GM19043 (cell line): ENCODE results near the gene MED13.

Source experiments
- ATAC-seq: cut with Tn5 transposase; IDR thresholded peaks from one replicate; pipeline ENCODE4 v1.9.1; 2021; ENCODE audit warnings: low read depth; ENCODE audit not compliant: unreplicated experiment

The MED13 gene

GRCh38 chr17:62064791-62065563 lies at the start of gene MED13:
TSS of gene MED13 (minus strand) at chr17:62065278. CDS start at chr17:62065205, 73 bp downstream.
- ATAC-seq = peak; percentile 5

- ATAC-seq = no peak
These were observed 47.2 kb upstream of the MED13 start for GRCh38 chr17:62112229-62112628.

DNA sequence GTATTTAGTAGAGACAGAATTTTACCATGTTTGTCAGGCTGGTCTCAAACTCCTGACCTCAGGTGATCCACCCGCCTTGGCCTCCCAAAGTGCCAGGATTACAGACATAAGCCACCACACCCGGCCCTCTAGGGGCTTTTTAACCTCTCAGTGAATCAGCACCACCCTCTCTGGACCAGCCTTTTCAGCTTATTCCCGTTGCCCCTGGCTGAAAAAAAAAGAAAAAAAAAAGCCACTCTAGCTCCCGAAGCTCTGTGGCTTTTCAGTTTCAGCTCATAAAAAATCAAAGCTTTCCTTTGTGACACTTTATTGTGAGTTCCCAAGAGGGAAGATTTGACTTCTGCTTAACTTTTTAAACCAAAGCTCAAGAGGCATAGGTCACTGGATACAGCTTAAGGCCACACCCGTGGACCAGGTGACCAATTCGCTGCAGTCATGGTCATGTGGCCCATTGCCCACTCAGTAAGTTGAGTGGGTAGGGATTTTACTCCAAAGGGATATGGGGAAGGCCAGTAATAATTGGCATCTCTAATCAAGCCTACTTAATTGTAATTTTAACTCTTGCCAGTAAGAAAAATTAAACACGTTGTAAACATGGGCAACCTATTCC lies 46.6 kb upstream of the MED13 start:
- no peak for ATAC-seq

DNA sequence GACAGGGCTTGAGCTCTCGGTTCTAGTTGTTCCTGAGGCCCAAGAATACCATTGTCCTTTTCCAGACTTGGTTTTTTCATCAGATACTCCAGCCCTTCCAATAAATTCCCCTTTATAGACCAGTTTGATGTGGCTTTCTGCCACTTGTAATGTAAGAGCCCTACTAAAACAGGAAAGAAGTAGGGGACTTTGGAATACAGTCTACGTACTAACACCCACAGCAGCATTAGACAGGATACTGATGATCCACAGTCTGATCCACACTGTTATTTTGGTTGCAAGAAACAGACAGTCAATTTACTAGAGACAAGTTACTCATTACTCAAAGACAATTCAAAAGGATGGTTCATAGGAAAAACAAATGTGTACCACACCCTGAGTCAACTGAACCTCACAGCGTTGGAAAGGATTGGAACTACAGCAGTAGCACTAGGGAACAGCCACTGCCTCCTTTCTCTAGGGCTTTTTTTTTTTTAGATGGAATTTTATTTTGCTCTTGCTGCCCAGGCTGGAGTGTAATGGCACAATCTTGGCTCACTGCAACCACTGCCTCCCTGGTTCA lies 45.9 kb upstream of the MED13 start:
- no peak for ATAC-seq

GRCh38 chr17:62109924-62110323 lies 44.8 kb upstream of the MED13 start:
- no peak for ATAC-seq

DNA sequence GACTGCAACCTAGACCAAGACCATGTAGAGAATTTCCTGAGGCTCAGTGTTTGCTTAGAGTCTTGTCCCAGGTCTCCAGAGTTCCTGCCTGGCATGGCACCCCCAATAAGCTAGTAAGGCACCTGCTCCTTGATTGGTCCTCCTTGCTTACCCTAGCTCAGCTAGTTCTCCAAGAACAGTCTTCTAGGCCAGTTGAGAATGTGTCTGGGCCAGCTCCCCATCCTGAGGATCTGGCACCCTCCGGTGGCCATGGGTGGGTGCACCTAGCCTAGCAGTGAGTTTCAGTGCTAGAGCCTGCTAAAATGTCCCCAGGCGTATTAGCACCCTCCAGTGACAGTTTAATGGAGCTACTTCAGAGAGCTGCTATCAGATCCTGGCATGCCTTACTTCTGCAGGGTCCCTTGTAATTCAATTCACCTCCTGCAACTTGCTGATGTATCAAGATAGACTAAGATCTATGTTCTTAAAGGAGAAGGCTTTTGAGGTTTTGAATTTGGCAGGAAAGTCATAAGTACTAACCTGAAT lies 44.4 kb upstream of the MED13 start:
- peak; percentile 99 for ATAC-seq

GRCh38 chr17:62105861-62106260 lies 40.8 kb upstream of the MED13 start:
- no peak for ATAC-seq

GRCh38 chr17:62105357-62105756 lies 40.3 kb upstream of the MED13 start:
- no peak for ATAC-seq

- no peak for ATAC-seq
These were observed 36.4 kb upstream of the MED13 start for GRCh38 chr17:62101515-62101914.

DNA sequence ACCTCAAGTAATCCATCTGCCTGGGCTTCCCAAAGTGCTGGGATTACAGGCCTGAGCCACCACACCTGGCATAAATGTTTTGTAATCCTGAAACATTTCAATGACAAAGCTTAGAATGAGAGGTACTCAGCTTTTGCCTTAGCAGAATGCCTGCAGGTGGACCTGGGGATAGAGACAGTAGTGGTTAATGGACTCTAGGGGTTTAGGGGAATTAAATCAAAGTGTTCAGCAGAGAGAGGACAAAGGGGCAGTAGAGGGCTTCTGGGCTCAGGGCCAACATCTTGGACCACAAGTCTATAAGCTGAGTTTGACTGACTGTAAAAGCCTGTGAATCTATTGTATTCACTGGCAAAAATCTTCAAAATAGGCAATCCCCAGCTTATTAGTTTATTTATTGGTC lies 36.0 kb upstream of the MED13 start:
- no peak for ATAC-seq

DNA sequence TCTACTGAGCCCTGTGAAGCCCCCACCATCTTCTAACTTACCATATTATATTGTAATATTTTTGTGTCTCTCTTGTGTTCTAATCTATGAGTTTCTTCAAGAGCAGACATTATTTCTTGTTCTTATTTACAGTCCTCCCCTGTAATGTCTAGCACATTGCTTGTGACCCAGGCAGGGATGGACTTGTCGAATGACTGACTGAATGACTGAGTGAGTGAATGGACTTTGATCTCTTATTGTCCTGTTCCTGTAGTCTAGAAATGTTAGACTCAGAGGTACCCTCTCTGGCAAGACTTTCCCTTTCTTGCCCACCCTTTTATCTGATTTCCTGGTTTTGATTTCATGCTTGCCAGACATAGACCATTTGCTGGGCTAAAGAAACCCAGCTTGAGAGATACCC lies 35.0 kb upstream of the MED13 start:
- ATAC-seq = no peak

- no peak for ATAC-seq
These were observed 34.5 kb upstream of the MED13 start for GRCh38 chr17:62099532-62099931.

DNA sequence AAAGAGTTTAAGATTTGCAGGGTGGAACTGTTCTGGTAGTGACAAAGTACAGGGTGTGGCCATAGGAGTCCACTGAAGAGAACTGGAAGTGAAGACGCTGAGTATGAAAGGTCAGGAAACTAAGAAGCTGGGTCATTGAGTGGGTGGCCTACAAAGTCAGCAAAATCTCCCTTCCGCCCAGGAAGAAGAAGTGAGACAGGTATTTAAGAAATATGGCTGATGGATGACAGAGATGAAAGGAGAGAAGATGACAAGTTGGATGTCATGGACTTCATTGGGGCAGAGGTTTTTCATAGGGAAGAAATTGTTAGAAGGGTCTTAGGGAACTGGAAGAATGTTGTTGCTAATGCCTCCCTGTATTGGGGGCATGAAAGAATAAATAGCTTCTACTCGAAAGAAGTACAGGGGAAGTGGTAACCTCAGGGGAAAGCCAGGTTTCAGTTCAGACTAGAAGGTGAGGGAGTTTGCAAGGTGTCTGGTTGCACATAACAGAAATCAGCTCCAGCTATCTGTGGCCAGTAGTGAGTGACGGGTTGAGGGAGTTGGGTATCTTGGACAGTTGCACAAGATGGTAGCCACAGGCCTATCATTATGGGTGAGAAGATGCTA lies 33.6 kb upstream of the MED13 start:
- ATAC-seq = peak; percentile 91

GRCh38 chr17:62096401-62096670 lies 31.3 kb upstream of the MED13 start:
- ATAC-seq = no peak

DNA sequence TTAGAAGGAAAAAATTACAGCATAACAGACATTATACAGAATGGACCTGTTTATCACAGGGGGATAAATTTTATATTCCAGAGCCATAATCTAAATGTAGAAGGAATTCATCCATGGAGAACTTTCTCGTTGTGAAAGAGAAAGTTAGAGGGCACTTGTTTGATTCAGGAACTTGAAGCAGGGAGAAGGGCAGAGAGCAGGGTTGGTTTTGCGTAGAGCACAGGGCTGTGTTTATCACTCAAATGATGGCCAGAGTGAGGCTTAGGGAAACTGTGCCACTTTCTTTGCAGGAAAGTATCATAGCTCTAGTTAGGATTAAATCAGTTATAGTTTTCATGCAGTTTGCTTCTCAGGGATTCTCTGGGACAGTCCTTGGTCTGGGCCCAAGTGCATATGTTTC lies 29.1 kb upstream of the MED13 start:
- ATAC-seq = no peak

DNA sequence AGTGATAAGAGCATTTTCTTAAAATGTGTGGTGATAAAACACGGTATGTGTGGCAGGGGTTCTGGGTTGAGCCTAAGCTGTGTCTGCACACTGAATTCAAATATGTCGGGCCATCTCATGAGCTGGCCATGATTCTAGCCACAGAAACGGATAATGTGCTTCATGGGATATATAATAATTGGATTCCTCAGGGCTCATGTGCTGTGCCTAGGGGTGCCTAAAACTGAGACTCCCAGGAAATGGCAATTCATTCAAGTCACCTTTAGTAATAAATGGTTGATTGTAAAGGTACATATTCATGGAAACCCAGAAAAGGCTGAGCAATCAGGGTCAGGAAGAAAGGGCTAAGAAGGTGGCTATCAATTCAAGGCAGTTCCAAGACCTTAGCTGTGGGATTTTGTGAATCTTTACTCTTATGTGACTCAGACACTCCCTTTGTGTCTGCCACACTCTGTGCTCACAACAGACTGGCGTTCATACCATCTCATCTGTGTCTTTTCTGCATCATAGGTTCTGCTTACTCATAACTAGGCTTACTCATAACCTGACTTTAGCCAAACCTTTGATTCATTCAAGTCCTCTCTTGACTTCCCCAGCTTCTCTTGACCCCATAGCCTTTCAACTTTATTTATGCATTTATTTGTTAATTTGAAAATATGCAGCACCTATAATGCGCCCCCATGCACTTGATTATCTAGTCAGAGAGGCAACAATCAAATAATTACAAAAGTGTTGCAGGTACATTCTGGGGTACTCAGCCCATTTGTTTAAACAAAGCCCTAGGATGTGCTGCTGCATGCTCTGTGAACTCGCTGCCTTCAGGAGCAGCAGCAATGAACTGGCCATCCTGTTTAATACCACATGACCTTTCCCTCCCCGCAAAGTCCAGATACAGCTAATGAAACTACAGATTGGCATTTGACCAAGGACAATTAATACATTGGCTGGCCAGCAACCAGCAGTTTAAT lies 28.4 kb upstream of the MED13 start:
- peak; percentile 97 for ATAC-seq

DNA sequence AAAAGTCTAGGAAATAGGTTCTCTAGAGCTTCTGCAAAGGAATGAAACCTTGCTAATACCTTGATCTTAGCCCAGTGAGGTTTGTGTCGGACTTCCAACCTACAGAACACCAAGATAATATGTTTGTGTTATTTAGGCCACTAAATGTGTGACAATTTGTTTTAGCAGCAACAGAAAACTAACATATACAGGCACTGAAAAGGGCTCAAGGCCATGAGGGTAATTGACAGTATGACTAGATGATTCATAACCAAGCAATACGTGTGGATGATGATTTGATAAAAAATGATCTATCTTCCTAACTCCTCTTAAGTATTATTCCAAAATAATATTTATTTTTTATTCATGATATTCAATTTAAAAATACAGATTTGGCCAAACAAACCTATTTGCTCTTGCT lies 27.7 kb upstream of the MED13 start:
- no peak for ATAC-seq

DNA sequence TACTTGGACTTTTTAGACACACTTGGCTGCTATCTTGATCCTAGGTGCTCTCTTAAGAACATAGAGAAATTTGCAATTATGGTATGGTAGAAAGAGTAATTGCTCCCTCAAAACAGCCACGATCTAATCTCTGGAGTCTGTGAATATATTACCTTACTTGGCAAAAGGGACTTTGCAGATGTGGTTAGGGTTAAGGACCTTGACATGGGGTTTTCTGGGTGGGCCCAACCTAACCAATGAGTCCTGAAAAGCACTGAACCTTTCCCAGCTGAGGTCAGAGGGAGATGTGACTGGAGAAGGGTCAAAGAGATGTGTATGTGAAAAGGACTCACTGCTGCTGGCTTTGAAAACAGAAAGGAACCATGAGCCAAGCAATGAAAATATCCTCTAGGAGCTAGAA lies 26.7 kb upstream of the MED13 start:
- ATAC-seq = no peak

DNA sequence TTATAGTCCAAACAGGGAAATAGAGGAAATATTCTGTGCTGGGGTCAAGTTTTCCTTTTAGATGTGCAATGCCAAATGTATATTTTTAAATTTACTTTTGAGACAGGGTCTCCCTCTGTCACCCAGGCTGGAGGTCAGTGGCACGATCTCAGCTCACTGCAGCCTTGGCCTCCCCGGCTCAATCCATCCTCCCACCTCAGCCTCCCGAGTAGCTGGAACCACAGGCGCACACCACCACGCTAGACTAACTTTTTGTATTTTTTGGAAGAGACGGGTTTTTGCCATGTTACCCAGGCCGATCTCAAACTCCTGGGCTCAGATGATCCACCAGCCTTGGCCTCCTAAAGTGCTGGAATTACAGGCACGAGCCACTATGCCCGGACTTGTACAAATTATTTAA lies 25.8 kb upstream of the MED13 start:
- ATAC-seq = no peak

DNA sequence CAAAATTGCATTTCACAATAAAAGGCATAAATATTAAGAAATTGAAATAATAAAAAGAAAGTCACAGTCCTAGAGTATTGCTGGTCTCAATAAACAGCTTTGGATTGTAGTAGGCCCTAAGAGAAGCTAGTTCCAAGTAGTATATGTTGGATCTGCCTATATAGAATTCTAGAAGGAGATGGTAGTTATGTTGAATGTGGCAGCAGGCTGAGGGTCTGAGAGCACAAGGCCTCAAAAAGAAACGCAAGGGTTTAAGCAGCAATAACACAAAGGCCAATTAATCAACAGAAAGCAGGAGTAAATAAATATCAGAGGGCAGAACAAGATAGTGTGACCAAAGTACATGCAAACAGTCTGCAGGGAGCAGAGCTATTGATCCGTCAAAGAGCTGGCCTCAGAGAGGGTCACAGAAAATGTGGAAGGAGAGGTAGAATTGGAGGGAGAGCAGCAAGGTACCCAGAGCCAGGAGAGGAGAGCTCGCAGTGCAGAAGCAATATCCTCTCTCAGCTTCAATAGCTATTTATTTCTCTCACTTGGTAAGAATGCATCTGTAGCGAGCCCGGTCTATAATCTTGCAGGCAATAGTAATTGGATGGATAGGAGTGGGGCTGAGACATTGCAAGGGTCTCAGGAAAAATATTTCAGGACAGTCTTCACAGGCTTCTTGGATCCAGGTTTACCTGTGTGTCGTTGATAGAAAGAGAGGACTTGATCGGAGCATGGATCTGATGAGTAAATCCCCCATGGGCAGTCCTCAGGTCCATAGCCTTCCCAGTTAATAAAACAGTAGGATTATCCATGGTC lies 25.1 kb upstream of the MED13 start:
- ATAC-seq = no peak
